ENCODE results near the gene SF3A1.

DNA sequence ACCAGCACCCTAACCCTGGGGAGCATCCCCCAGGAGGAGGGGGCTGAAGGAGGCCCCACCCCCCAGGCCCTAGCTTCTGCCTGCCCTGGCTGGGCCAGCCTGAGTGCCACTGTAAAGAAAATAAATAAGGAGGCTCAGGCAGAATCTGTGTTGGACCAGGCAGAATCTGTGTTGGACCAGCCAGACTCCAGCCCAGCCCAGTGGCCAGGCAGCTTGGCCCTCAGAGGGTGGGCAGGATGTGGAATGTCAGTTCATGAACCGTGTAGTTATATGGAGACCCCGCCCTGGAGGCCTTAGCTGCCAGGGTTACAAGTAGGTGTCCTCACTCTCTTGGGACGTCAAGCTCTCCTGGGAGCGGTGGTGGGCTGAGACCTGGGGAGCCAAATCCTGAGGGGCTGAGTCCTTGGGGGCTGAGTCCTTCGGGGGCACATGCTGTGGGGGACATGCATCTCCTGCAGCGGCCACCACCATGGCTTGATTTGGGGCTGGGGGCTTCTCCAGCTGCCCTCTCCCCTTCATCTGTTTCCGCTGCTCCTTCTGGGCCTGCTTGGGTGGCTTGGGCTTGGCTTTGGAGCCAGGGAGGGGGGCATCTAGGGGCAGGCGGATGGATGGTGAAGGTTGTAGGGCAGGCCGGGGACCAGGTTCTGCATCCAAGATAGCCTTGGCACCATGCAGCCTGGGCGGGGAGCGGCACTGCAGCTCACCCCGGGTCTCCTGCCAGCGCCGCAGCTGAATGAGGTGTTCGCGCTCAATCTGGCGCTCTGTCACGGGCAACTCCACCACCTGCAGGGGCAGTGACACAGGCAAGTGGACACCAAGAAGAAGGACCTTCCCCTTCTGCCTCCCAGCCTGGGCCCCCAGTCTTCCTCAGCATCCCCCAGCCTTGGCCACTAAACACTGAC is 64.4 kb downstream of the SF3A1 start:
- TF ChIP-seq, protein P1, sequence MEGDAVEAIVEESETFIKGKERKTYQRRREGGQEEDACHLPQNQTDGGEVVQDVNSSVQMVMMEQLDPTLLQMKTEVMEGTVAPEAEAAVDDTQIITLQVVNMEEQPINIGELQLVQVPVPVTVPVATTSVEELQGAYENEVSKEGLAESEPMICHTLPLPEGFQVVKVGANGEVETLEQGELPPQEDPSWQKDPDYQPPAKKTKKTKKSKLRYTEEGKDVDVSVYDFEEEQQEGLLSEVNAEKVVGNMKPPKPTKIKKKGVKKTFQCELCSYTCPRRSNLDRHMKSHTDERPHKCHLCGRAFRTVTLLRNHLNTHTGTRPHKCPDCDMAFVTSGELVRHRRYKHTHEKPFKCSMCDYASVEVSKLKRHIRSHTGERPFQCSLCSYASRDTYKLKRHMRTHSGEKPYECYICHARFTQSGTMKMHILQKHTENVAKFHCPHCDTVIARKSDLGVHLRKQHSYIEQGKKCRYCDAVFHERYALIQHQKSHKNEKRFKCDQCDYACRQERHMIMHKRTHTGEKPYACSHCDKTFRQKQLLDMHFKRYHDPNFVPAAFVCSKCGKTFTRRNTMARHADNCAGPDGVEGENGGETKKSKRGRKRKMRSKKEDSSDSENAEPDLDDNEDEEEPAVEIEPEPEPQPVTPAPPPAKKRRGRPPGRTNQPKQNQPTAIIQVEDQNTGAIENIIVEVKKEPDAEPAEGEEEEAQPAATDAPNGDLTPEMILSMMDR (IDR thresholded peaks at IDR 0.05; ENCODE audit: poor library complexity), result no peak
- TF ChIP-seq EZH2 (IDR thresholded peaks at IDR 0.05; ENCODE audit: borderline replicate concordance) (no peak), EZH2phosphoT487 (IDR thresholded peaks at IDR 0.05; ENCODE audit: low read depth, severe bottlenecking, unreplicated experiment) (no peak)

Measured in hepatocyte (in vitro differentiated cells).